Measurements from ENCODE around the gene PCBP2. TPM values are rescaled to one million over a fixed set of nuclear protein-coding genes. Genes with fewer than 3 reads are reported as not detected.

PCBP2 gene
- total RNA-seq, 1 donor, result 233 TPM

- no peak overlapping the region for H3K4me3 ChIP-seq (ENCODE audit: low read depth, low read length)
- no peak for DNase-seq (ENCODE audit: low read depth)
- TF ChIP-seq CTCF (IDR thresholded peaks at IDR 0.05; ENCODE audit: insufficient read depth, low read length), result no peak
Measured at GRCh38 chr12:53466640-53467039, 14.7 kb downstream of the PCBP2 start.

GRCh38 chr12:53467082-53467481, 15.2 kb downstream of the PCBP2 start:
- H3K4me3 ChIP-seq (ENCODE audit: low read depth, low read length), result no peak overlapping the region
- no peak for TF ChIP-seq CTCF (IDR thresholded peaks at IDR 0.05; ENCODE audit: insufficient read depth, low read length)
- DNase-seq (ENCODE audit: low read depth), result no peak

DNA sequence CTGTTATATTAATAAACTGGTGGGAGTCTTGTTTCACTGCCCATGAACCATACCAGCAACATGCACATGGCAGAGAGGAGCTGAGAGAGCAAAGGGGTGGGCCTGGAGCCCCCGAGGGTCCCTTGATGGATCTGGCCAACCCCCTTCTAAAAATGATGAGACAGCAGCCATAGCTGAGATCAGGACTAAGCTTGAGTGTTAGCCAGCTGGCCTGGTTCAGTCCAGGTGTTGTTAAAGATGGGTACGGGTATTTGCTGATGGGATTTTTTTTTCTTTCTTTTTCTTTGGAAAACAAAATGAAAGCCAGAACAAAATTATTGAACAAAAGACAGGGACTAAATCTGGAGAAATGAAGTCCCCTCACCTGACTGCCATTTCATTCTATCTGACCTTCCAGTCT, 16.0 kb downstream of the PCBP2 start:
- no peak overlapping the region for H3K4me3 ChIP-seq (ENCODE audit: low read depth, low read length)
- no peak for DNase-seq (ENCODE audit: low read depth)
- TF ChIP-seq CTCF (IDR thresholded peaks at IDR 0.05; ENCODE audit: insufficient read depth, low read length), result no peak

- no peak for TF ChIP-seq CTCF (IDR thresholded peaks at IDR 0.05; ENCODE audit: insufficient read depth, low read length)
- H3K4me3 ChIP-seq (ENCODE audit: low read depth, low read length), result no peak overlapping the region
- no peak for DNase-seq (ENCODE audit: low read depth)
Measured at GRCh38 chr12:53468282-53468681, 16.4 kb downstream of the PCBP2 start.

DNA sequence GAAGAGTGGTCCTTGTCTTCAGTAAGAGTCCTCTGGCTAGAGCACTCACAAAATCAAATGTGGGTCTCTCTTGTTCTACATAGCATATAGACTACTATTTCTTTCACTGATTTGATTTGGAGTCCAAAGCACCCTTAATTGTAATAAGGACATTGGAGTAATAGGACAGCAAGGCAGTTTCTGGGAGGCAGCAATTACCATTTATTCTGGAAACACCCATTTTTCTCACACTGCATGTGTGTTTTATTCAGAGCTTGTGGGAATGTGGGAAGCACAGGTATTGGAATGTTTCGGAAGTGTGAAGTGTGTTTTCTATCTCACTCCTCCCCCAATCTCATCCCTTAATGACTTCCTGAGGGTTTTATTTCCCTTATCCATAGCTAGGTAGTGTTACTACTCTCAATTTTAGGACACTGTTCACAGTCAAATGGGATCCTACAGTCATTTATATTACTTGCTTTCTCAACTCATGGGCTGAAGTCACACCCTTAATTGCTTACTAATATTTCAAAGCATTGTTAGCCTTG, 20.2 kb downstream of the PCBP2 start:
- no peak overlapping the region for H3K4me3 ChIP-seq (ENCODE audit: low read depth, low read length)
- no peak for TF ChIP-seq CTCF (IDR thresholded peaks at IDR 0.05; ENCODE audit: insufficient read depth, low read length)

DNA sequence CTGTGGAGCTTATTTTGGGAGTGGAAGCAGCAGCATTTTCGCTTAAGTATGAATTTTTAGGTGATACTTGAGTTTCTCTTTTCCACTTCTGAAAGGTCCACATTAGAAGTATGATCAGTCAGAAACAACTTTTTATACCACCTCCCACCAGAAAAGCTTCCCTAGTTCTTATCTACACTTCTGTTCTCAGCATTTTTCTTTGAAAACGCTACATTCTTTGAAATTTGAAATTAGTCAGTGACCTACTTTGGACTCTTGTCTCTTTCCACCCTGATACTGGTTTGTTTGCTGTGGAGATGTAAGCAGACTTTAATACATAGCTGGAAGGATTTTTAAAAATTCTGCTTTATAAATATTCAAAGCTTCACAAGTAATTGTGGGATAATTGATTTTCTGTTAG, 22.2 kb downstream of the PCBP2 start:
- no peak for DNase-seq (ENCODE audit: low read depth)
- H3K4me3 ChIP-seq (ENCODE audit: low read depth, low read length), result no peak overlapping the region
- no peak for TF ChIP-seq CTCF (IDR thresholded peaks at IDR 0.05; ENCODE audit: insufficient read depth, low read length)

More for the DNA sequence above, 20.2 kb downstream of the PCBP2 start:
- DNase-seq (ENCODE audit: low read depth), result no peak

DNA sequence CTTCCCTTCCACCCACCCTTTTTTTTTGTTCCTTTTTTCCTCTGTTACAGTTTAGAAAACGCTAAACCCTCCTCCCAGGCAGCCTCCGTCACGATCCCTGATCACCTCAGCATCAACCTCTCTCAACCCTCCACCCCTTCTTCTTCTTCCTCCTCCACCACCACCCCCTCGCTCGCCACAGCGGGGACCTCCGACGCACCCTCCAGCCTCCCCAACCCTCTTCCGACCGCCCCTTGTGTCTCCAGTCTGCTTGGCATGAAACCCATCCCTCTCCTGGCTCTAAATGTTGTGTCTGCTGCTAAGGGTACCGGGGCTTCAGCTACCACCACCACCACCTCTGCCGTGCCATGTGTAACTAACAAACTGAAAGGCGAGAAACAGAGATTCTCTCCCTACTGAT, 22.9 kb downstream of the PCBP2 start:
- no peak for TF ChIP-seq CTCF (IDR thresholded peaks at IDR 0.05; ENCODE audit: insufficient read depth, low read length)
- no peak overlapping the region for H3K4me3 ChIP-seq (ENCODE audit: low read depth, low read length)
- DNase-seq (ENCODE audit: low read depth), result no peak
